HG02840 (cell line): ENCODE data around the gene GPR161.

Source experiments
- ATAC-seq: cut with Tn5 transposase; IDR thresholded peaks from one replicate; pipeline ENCODE4 v1.9.1; 2021; ENCODE audit warnings: mild to moderate bottlenecking, moderate library complexity, moderate number of reproducible peaks; ENCODE audit not compliant: unreplicated experiment, low FRiP score

Gene GPR161

DNA sequence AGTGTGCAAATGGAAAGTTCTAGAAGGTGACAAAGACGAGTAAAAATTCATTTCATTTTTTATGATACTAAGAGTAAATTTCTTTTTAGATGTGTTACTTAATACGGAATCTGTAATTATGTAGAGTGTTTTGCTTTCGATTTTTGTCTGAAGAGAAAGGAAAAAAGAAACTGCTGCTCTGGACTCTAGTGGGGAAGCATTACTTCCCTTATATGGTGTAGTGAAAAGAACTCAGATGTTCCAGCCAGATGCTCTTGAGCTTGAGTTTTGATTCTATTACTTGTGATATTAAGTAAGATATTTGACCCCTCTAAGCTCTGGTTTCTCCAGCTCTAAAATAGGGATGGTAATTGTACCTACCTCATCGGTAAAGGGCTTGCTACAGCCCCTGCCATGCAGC is 12.2 kb upstream of the GPR161 start:
- ATAC-seq = peak; percentile 57

DNA sequence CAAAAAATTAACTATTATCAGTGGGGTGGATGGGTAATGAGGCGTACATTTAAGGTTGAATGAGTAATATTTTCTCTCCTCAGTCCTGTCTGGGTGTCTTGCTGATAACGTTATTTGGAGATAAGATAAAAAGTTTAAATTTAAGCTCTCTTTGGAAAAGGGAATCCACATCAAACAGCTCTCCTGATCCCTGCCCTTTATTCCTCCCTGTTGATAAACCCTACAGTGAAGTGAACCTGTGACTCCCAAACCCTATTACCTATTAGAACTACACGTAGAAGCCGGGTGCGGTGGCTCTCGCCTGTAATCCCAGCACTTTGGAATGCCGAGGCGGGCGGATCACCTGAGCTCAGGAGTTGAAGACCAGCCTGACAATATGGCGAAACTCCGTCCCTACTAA is 9.9 kb upstream of the GPR161 start:
- ATAC-seq = no peak

DNA sequence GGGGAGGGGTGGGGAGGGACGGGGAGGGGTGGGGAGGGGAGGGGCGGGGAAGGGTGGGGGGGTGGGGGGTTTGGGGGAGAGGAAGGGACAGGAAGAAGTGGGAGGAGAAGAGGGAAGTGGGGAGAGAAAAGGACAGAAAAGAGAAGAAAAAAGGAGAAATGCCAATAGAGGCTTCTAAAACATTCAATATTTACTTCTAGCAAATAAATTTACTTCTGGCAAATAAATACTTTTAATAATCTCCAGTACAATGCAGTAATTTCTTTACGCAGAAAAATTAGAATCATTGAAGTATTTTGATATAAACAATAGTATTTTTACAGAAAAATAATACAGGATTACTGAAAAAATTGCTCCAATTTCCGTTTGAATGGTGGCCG is 9.4 kb upstream of the GPR161 start:
- no peak for ATAC-seq

DNA sequence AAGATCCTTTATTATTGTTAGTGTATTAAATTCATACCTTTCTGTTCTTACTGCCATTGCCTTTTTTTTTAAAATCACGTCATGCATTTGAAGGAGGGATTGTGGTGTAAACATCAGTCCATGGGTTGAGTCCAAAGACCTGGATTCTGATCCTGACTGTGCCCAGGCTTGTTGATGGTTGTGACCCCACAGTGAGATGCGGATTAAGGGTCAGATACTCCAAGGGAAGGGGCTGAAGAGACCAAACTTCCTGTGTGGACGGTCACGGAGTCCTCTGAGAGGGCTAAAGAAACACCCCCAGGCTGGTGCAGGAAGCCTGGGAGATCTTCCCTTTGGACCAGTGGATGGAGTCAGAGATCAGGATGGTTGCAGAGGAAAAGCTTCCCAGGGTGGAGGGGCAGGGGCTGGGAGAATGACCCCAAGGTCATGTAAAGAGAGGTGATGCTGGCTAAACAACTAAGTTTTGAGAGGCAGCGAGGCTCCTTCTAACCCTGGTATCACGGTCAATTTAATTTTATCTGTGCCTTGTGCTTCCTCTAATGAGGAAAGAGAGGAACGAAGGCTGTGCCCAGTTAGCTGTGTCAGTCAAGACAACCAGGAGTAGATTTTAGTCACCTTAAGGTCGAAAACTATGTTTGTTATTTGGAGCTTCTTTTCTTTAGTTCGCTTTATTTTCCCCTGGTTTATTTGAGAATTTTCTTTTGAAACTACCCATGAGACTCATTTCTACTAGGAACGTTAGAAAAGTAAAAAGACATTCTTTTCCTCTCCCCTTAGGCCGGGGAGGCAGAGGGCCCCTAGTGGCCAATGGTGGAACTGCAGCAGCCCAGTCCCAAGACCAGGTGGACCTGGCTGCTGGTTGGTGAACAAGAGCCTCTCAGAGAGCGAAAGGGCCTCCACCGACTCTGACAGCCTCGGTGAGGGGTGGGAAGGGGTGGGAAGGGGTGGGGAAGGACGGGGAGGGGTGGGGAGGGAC is 8.7 kb upstream of the GPR161 start:
- peak; percentile 77 for ATAC-seq

DNA sequence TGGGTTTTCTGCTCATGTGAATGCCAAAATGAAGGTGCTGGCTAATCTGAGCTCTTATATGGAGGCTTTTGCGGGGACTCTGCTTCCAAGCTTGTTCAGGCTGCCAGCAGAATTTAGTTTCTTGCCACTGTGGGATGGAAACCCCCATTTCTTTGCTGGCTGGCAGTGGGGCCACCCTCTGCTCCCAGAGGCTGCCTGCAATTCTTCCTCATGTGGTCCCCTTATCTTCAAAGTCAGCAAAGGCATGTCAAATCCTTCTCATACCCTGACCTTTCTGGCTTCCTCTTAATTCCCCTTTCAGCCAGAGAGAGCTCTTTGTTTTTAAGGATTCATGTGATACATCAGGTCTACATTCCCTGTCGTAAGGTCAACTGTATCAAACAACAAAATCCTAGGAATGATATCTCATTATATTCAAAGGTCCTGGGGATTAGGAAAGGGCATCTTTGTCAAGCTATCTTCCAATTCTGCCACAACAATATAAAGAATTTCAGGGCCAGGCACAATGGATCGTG is 5.2 kb upstream of the GPR161 start:
- ATAC-seq = no peak

DNA sequence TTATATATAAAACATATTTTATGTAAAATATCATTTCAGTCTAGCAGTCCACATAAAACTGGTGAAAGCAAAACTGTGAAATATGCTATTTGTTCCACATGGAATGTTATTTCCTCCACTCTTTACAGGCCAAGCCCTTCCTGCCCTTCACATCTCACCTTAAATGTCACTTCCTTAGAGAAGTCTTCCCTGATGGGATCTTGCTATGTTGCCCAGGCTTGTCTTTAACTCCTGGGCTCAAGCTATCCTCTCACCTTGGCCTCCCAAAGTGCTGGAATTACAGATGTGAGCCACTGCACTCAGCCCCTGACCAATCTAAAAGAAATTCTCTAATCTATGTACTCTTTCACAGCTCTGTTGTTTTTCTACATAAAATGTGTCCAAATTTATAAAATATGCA is 2.3 kb upstream of the GPR161 start:
- ATAC-seq = no peak

DNA sequence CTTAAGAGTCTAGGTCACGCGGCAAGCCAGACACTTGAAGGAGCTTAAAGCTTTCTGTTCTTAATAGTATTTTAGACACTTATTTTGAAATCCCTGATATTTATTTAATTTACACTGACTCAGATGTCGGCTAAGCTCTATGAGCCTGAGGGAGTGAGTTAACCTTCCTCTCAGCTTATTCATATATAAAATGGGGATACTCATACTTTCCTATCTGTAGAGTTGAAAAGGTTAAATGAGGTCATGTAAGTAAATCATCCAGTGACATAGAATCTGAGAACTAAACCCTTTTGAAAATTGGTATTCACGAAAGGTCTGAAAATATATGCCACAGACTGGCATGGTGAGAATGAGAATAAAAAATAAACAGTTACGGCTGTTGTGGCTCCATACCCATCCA is 1.4 kb upstream of the GPR161 start:
- no peak for ATAC-seq

DNA sequence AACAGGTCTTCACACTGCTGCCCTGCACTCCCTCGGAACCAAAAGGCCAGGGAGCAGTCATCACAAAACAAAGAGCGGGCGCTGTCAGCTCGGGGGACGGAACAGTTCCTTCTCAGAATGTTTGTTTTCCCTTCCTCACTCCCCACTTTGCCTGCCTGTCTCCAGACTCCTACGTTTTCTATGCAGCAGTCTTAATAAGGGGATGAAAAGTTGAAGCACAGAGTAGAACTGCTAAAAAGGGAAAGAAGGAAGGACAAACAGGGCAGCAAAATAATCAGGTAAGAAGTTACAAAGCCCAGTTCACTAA is 738 bp upstream of the GPR161 start:
- no peak for ATAC-seq

DNA sequence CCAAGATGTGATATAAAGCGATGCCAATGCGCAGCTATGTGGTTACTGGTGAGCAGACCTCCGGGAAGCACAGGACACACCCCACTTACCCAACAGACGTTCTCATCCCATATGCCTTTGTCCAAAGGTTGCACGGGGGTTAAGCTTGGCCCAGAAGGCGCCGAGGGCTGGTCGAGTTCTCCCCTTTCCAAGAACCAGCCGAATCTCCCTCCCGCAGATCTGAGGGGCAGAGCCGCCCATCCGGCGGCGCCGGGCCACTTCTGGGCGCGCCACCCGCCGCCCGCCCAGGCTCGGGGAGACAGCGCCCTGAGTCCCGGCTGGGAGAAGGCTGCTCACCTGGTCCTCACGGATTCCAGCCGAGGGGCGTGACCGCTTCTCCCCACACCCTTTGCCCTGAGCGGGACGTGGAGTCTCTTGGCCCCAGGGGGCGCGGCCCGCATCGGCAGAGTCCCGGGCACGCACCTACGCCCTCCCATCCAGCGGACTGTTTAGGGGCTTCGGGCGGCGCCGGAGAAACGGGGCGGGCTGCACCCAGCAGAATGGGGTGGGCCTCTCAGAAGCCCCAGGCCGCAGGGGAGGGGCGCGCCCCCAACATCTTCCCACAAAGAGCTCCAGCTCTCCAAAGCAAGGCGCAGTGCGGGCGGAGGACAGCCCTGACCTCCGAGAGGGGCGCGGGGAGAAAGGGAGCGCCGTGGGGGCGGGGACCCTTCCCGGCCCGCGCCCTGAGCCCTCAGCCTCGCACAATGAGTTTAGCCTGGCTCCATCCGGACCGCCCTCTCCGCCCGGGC is 615 bp downstream of the GPR161 start:
- ATAC-seq = no peak

DNA sequence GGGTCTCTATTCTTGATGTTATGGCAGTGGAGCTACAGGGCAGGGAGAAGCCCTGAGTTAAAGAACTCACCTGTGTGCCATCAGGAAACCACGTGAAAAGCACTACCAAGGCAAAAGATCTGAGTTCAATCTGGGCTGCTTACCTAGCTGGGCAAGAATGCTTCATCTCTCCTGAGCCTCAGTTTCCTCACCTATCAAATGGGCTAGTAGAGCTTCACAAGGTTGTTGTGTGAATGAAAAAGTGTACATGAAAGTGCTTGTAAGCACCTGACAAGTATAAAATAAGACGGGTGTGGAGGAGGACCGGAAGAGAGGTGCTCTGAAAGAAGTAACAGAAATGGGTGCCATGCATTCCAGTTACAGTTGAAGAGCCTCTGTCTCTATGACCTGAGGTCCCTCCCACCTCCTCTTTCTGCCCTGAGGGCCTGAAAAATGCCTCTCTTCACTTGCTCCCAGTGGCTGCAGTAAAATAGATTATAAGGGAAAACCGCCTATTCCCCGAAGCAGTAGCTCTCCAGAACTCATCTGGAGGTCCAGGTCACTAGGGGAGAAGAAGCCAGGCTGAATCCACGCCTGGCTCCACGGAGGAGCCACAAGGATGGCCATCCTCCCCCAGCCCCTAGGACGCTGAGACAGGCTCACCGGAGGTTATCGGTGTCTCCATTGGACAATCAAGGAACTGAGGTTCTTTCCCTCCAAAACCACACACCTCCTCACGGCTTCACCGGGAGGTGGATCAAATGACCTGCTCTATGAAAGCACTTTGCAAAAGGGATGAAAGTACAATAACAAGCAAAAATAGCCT is 1.4 kb downstream of the GPR161 start:
- ATAC-seq = no peak

DNA sequence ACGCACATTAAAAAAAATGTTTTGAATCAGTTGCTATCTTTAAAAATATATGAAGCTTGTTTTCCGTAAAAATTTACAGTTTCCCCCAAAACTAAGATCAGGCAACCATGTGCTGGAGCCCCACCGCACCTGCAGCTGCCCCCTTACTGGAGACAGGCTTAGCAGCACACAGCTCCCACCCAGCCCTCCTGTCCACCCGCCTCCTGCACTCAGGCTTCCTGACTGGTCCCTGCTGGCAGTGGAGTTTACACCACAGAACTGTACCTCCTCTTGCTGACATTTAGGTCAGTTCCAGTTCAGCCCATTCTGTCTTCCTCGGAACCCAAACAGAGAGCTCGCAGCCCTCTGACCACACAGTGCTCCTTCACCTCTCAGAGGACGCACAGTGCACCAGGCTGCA is 2.1 kb downstream of the GPR161 start:
- ATAC-seq = no peak

DNA sequence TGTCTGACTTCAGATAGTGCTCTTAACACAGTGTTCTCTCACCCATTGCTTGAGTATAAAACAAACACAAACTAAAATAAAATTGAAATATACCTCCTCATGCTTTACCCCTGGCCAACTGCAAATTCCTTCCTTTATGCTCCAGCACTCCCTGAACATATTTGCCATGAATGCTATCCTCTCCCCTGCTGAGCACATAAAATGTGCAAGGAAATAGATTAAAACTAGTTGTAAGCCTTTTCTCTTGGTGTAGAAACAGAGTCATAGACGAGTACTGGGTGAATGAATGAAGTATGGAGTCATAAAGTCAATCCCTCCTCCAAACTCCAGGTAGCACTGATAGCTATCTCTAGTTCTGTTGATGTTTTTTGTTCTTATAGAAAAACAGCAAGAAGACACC is 2.6 kb downstream of the GPR161 start:
- no peak for ATAC-seq

DNA sequence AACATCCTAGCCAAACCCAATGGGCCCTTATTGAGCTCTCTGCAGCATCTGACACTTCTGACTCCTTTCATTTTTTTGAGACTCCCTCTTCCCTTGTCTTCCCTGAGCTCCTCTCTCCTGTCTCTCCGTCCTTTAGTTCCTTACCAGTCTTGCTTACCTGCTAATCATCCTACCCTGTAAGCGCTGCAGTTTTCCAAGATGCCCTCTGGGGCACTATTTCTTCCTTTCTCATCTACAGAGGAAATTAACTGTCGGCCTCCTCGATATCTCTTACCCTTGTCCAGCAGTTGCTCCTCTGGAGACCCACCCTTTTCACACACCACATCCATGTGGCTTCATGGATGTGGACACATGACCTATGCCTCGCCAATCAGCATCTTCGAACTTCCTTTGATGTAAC is 6.8 kb downstream of the GPR161 start:
- no peak for ATAC-seq

DNA sequence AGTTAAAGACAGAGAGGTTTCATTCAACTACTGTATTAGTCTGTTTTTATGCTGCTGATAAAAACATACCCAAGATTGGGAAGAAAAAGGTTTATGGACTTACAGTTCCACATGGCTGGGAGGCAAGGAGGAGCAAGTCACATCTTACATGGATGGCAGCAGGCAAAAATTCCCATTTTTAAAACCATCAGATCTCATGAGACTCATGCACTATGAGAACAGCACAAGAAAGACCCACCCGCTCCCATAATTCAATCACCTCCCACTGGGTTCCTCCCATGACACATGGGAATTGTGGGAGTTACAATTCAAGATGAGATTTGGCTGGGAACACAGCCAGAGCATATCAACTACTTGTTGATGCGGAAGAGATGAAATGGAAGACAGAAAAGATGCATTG is 9.2 kb downstream of the GPR161 start:
- ATAC-seq = no peak

DNA sequence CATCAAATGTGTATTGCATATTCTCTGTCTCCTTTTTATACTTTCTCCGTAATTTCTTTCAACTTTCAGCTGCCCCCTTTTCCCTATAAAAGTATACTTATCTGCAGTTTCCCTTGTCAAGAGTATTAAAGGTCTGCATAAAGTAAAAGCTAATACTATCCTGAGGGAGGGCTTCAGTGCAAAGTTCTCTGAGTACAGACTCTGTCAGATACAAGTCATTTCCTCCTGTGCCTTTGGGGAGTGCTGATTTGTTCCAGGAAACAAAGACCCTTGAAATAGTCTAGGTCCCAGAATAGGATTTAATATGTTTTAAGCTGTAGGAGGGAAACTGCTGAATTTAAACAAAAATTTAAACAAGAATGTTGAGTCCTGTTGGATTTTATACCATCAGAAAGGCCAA is 11.7 kb downstream of the GPR161 start:
- no peak for ATAC-seq

DNA sequence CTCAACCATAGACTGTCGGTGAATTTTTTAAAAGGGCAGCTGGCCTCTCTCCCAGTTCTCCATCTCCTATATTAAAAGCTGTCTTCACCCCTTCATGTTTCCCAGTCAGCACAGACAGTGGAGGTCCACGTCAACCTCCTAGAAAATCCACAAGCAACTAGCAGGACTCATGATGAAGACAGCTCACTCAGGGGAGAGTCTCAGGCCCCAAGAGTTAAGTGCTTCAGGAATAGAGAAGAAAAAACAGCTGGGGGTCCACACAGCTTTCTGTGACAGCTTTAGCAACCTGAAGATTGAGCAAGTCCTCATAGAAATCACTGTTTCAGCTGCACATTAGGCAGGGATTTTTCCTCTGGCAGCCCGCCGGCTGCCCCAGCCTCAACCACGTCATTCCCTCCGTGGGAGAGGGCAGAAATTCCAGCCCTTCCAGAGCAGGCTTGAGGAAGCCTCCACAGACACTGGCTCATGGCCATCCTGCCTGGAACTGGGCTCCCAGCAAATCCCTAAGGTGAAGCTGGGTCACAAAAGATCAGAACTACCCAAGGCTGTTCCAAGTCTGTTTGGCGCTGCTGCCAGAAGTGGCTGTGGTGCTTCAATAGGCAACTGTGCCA is 15.2 kb downstream of the GPR161 start:
- no peak for ATAC-seq

DNA sequence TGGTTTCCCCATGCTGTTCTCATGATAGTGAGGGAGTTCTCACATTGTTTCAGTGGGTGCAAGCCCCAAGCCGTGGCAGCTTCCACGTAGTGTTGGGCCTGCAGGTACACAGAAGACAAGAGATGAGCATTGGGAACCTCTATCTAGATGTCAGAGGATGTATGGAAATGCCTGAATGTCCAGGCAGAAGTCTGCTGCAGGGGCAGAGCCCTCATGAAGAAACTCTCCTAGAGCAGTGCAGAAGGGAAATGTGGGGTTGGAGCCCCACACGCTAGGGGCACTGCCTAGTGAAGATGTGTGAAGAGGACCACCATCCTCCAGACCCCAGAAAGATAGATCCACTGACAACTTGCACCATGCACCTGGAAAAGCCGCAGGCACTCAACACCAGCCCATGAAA is 17.0 kb downstream of the GPR161 start:
- no peak for ATAC-seq

DNA sequence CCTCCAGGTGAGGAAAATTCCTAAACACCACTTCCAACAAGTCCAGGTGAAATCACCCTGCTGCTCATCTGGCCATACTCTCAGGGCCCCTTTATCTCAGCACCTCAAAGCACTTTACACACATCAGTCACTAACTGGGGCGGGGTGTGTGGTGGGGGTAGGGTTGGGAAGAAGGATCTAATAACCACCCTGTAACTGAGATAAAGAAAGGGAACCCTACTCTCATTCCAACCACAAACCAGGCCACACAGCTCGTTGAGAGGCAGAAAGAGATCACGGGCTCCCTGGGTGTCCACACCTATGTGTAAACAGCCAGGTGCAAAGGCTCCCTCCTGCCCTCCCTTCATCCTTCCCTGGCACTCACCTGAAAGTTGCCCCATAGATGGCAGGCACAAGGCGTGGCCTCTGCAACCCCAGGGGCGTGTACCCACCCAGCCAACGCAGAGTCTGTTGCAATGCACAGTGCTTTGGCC is 20.4 kb downstream of the GPR161 start:
- no peak for ATAC-seq

DNA sequence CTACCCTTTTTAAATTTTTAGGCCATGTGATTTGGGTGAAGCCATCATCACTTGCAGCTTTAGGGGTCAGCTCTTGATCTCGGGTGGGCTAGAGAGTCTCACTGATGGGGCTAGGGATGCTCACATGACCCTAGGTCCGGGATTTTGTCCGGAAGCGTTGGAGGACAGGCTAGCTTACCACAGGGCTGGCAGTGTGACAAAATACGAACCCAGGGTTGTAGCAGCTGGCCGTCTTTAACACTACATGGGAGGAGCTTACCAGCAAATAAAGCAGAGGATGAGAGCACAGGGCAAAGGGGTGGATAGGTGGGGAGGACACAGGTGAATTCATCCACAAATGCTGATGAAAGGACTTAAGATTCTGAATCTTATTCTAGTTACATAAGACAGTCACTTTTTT is 21.9 kb downstream of the GPR161 start:
- no peak for ATAC-seq

DNA sequence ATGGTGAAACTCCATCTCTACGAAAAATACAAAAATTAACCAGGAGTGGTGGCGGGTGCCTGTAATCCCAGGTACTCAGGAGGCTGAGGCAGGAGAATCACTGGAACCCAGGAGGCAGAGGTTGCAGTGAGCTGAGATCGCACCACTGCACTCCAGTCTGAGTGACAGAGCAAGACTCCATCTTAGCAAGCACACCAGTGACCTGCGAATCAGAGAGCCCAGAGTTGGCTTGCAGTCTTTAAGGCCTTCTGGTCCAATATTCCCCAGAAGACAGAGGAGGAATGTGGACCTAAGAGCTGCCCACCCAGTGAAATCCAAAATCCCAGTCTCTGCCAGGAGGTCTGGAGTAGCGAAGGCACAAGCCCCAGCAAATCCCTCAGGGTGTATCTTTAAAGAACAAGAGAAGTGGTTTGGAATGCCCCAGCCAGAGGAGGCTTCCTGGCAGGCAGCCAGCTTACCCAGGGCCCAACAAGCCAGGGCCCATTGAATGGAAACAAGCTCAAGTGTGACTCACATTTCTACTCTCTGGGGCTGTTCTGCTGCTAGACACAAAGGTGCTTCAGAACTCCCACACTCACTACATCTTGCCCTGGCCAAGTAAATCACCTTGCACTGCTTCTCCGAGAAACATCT is 23.9 kb downstream of the GPR161 start:
- ATAC-seq = no peak
